ENCODE data around the gene NXPH3. TPM values are rescaled to one million over a fixed set of nuclear protein-coding genes. Genes with fewer than 3 reads are reported as not detected.

NXPH3 gene
- total and polyA plus RNA-seq, 2 of the 13 experiments (the other 11 are each of a cell fraction or from before 2014, with no cell fraction given), result 0.04 to 0.58 TPM

DNA sequence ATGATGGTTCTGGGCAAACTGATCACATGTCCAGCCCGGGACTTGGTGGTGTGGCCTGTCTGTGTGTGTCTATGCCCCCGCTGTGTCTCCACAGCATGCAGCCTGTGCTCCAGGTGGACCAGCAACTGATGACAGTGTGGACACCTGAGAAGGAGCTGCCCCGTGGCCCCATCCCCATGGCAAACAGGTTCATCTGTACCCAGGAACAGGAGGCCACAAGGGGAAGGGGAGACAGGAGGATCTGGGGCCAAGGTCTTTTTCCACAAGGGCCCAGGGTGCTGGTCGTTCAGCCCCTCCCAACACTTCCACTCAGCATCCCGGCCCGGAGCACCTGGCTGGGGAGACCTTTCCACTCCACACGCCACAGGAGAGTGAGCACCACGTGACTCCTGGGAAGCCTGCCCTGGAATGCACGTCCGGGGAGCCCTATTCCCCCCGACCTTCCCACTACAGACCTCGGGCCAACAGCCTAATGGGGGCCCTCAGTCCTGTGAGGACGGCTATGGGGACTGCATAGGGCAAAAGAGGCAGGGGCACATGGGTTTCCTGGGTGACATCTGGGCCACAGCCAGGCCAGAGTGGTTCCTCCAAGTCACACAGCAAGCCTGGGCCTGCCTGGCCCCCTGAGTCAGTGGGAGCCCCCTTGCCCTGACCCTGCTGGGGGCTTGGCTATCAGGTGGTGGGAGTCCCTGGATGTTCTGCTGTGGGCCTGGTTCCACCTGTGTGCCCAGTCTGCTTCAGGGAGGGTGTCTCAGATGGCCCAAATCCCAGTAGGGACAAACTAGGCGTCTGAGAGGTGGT is 20.8 kb upstream of the NXPH3 start (continued):
- TF ChIP-seq ZFP90 (CRISPR knock-in tag; IDR thresholded peaks at IDR 0.05; ENCODE audit: borderline replicate concordance) (0 out of 2 replicates have a peak, but pooled peaks have one; percentile 50), ZNF260 (CRISPR knock-in tag; IDR thresholded peaks at IDR 0.05; ENCODE audit: borderline replicate concordance, low read depth) (no peak), KAT2B (IDR thresholded peaks at IDR 0.05; ENCODE audit: borderline replicate concordance, low read depth, low read length) (no peak)

DNA sequence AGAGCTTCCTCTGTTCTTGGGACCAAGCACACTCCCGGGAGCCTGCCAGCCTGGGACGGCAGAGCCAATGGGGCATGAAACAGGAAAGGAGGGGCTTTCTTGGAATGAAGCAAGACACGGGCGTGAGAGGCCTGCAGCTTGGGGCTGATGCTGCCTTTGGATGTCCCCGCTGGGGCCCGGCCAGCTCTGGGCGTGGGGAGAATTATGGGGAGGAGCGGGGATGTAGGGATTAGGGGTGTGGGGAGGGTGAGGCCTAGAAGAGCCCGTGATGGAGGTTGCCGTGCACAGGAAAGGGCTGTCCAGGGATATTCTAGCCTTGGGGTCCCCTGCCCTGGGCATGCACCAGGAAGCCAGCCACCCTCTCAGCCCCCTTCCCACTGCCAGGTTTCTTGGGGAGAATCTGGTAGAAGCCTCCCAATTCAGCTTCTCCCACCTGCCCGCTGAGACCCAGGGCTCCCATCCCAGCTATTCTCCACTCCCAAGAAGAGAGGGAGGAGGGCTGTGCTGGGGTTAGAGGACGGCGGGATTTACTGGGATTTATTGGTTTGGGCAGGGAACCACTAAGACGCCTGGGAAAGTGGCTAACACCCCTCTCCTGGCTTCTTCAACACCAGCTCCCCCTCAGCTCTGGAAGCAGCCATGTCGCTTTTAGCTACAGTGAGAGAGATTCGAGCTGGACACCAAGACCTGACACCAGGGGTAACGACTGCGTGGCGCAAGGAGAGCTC is 20.0 kb upstream of the NXPH3 start:
- H3K4me2 ChIP-seq (ENCODE audit: low read depth, low read length), result peak overlapping the region; percentile 83
- DNase-seq (ENCODE audit: low spot score), result no peak
- WGBS (ENCODE audit: low lambda C conversion rate), result 41% methylated on average over 16 of the region's 19 CpGs
- peak overlapping the region; percentile 13 to 65 (median 21); a peak in 5 of 6 replicates for H3K4me3 ChIP-seq (replicated peaks in 1 of 3; ENCODE audit: insufficient read depth in 1 of 3, low read depth in 2 of 3, low read length in 3 of 3)
- intact Hi-C loops (cut with micrococcal nuclease; ENCODE audit: unreplicated experiment) (loop anchor here (1.0 to 10.0 kb wide), 3 partner anchors 41 to 241 kb away; no protein-coding TSS in a partner anchor), in situ Hi-C loops (cut with HindIII; ENCODE audit: extremely low pct_ligation_motif_present, low pct_unique_long_range_greater_than_20kb) (no loop called here)
- FAIRE-seq, result no peak
- peaks cover 14 to 31% of the 10 kb centered on the region in 2 experiments for H3K27me3 ChIP-seq (ENCODE audit: control insufficient read depth in 1 of 2, insufficient read depth in 2 of 2, low read length in 2 of 2)
- no peaks in the 10 kb centered on the region for H4K20me1 ChIP-seq (ENCODE audit: insufficient read depth, low read length)
- H2AFZ ChIP-seq (ENCODE audit: low read length), result peak overlapping the region; percentile 36
- peak overlapping the region; percentile 24; the same call in 1 of the 2 replicates for H3K9ac ChIP-seq (ENCODE audit: insufficient read depth, low read depth, low read length)
- POLR2A ChIA-PET, result interaction anchor here (0.6 to 1.4 kb wide), 5 partner anchors 10 to 209 kb away, joined by 3 to 4 read pairs (median 3); partner anchors contain the start of gene FAM117A
- BruUV-seq (replicated peaks), result no TSS peak
- peaks cover 51% of the 10 kb centered on the region for H3K4me1 ChIP-seq (ENCODE audit: insufficient read depth, low read length)
- no peaks in the 10 kb centered on the region for H3K36me3 ChIP-seq (replicated peaks in 1 of 2; ENCODE audit: control insufficient read depth in 1 of 2, insufficient read depth in 2 of 2, low read length in 2 of 2)
- H3K27ac ChIP-seq (ENCODE audit: extremely low read length, insufficient read depth, low read length), result no peak overlapping the region
- CTCF ChIA-PET (ENCODE audit: low intra/inter-chr PET ratio, low total read pairs), result interaction anchor here (0.7 to 3.8 kb wide), 8 partner anchors 12 to 224 kb away, joined by 3 to 75 read pairs (median 10); no protein-coding TSS in a partner anchor
- peak; percentile 5 for ATAC-seq
- no peaks in the 10 kb centered on the region for H3K9me3 ChIP-seq (ENCODE audit: low read length)
- H3K79me2 ChIP-seq (ENCODE audit: insufficient read depth, low read length), result no peaks in the 10 kb centered on the region
- TF ChIP-seq ZBTB37 (CRISPR knock-in tag; IDR thresholded peaks at IDR 0.05) (0 out of 2 replicates have a peak, but pooled peaks have one; percentile 26), ZNF232 (CRISPR knock-in tag; IDR thresholded peaks at IDR 0.05; ENCODE audit: borderline replicate concordance) (0 out of 2 replicates have a peak, but pooled peaks have one; percentile 22), DNMT1 (CRISPR knock-in tag; IDR thresholded peaks at IDR 0.05) (0 out of 2 replicates have a peak, but pooled peaks have one; percentile 10), CHCHD3 (CRISPR knock-in tag; IDR thresholded peaks at IDR 0.05) (0 out of 2 replicates have a peak, but pooled peaks have one; percentile 44), POGK (CRISPR knock-in tag; conservative IDR thresholded peaks at IDR 0.05) (0 out of 2 replicates have a peak, but pooled peaks have one; percentile 1), ZNF567 (CRISPR knock-in tag; IDR thresholded peaks at IDR 0.05; ENCODE audit: borderline replicate concordance) (no peak), CTCF (CRISPR knock-in tag; IDR thresholded peaks at IDR 0.05) (0 out of 2 replicates have a peak, but pooled peaks have one; percentile 1), PCBP2 (optimal IDR thresholded peaks at IDR 0.05; ENCODE audit: low read depth, low read length, poor library complexity, severe bottlenecking) (peak; percentile 89), ZBTB2 (CRISPR knock-in tag; IDR thresholded peaks at IDR 0.05; ENCODE audit: low read depth) (no peak)

Data from HepG2 (cell line).